ENCODE measurements around the gene SPPL2A. TPM values are rescaled to one million over a fixed set of nuclear protein-coding genes. Genes with fewer than 3 reads are reported as not detected.

SPPL2A gene
- total RNA-seq, 1 donor from 2014 or later = 55.0 TPM

DNA sequence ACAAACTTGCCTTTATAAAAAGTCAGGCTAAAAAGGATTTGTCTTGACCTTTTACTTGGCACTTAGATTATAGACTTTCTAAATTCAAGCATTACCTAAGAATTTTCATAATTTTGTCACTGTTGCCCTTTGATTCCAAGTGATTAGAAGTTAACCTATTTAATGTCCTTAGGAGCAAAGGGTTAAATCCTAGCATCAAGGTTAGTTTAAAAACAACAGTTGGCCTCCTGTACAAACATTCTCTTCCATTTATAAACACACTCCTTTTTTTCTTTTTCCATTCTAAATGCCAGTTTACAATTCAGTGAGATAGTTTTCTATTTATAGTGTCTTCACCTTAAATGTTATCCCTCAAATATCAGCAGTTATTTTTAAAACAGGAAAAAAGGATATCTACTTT, 18.4 kb upstream of the SPPL2A start:
- no peaks in the 10 kb centered on the region for H3K36me3 Mint-ChIP-seq (ENCODE audit: low read depth)

DNA sequence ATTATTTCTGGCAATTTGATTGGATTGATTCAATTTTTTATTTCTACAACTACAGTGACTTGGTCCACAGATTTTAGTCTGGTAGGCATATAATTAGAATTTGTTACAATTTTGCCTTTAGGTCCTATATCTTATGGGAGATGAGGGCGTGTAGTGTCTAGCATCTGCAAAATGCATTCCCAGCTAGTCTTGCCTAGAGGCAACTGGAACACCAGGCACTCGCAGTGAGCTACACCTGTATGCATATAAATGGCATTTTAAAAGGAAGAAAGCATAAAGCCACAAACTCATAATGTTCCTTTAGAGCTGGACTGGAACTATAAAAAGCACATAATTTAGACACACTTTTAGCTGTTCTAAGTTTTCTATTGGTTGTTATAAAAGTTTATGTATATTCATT, 17.9 kb upstream of the SPPL2A start:
- TF ChIP-seq, protein P1, sequence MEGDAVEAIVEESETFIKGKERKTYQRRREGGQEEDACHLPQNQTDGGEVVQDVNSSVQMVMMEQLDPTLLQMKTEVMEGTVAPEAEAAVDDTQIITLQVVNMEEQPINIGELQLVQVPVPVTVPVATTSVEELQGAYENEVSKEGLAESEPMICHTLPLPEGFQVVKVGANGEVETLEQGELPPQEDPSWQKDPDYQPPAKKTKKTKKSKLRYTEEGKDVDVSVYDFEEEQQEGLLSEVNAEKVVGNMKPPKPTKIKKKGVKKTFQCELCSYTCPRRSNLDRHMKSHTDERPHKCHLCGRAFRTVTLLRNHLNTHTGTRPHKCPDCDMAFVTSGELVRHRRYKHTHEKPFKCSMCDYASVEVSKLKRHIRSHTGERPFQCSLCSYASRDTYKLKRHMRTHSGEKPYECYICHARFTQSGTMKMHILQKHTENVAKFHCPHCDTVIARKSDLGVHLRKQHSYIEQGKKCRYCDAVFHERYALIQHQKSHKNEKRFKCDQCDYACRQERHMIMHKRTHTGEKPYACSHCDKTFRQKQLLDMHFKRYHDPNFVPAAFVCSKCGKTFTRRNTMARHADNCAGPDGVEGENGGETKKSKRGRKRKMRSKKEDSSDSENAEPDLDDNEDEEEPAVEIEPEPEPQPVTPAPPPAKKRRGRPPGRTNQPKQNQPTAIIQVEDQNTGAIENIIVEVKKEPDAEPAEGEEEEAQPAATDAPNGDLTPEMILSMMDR (conservative IDR thresholded peaks at IDR 0.05) = no peak
- no peak overlapping the region for H3K4me3 Mint-ChIP-seq
- no peak overlapping the region for H3K27ac Mint-ChIP-seq (ENCODE audit: unreplicated experiment)

More for the DNA sequence above, 18.4 kb upstream of the SPPL2A start:
- no peak for DNase-seq (ENCODE audit: low read depth, low spot score)
- TF ChIP-seq, protein P1 (conservative IDR thresholded peaks at IDR 0.05) = no peak
- H3K4me3 Mint-ChIP-seq = no peak overlapping the region
- H3K9me3 Mint-ChIP-seq = no peaks in the 10 kb centered on the region
- H3K27me3 Mint-ChIP-seq (ENCODE audit: low read depth) = peaks cover 17% of the 10 kb centered on the region
- no peak overlapping the region for H3K27ac Mint-ChIP-seq (ENCODE audit: unreplicated experiment)
- no peaks in the 10 kb centered on the region for H3K4me1 Mint-ChIP-seq

DNA sequence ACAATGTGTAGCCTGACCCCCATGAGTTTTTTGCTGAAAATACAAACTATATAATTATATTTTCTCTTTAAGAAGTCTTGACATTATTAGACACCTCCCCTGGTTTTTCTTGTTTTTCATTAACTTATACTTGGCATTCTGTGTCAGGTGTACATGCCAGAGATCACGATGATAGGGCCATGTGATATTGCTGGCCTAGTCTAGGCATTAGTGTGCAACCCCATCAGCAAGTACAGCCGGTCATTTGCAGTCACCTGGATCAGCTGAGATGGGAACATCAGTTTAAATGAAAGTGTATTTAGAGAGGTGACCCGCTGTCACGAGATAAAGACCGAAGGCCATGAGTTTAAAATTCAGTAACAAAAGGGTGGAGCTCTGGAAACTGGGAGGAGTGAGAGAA, 12.6 kb upstream of the SPPL2A start:
- Mint-ChIP-seq H3K27ac (ENCODE audit: unreplicated experiment) (no peak overlapping the region), H3K9me3 (peaks cover 4% of the 10 kb centered on the region), H3K36me3 (ENCODE audit: low read depth) (no peaks in the 10 kb centered on the region), H3K27me3 (ENCODE audit: low read depth) (peaks cover 7% of the 10 kb centered on the region), H3K4me3 (no peak overlapping the region), H3K4me1 (no peaks in the 10 kb centered on the region)
- DNase-seq (ENCODE audit: low read depth, low spot score) = no peak
- TF ChIP-seq, protein P1 (conservative IDR thresholded peaks at IDR 0.05) = no peak

More for the DNA sequence above, 17.9 kb upstream of the SPPL2A start:
- H3K9me3 Mint-ChIP-seq = no peaks in the 10 kb centered on the region
- H3K36me3 Mint-ChIP-seq (ENCODE audit: low read depth) = no peaks in the 10 kb centered on the region
- no peak for DNase-seq (ENCODE audit: low read depth, low spot score)
- peaks cover 17% of the 10 kb centered on the region for H3K27me3 Mint-ChIP-seq (ENCODE audit: low read depth)
- no peaks in the 10 kb centered on the region for H3K4me1 Mint-ChIP-seq

DNA sequence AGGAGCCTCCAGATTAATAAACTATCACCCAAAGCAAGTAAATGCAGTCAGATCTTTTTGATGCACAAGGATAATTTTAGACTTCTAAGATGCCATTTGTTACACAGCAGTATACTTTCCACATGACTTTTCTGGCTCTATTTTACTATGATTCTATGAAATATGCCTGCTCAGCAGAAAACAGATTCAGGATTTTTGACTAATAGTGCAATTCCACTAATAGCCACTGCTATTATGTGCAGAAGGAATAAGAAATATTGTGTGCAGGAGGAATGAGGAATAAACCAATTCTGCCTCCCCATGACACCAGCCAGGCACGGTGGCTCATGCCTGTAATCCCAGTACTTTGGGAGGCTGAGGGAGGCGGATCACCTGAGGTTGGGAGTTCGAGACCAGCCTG, 11.5 kb upstream of the SPPL2A start:
- H3K27ac Mint-ChIP-seq (ENCODE audit: unreplicated experiment) = no peak overlapping the region
- DNase-seq (ENCODE audit: low read depth, low spot score) = no peak
- no peaks in the 10 kb centered on the region for H3K4me1 Mint-ChIP-seq
- H3K9me3 Mint-ChIP-seq = peaks cover 4% of the 10 kb centered on the region
- no peak overlapping the region for H3K4me3 Mint-ChIP-seq
- H3K27me3 Mint-ChIP-seq (ENCODE audit: low read depth) = peaks cover 3% of the 10 kb centered on the region
- TF ChIP-seq, protein P1 (conservative IDR thresholded peaks at IDR 0.05) = peak; percentile 38
- H3K36me3 Mint-ChIP-seq (ENCODE audit: low read depth) = no peaks in the 10 kb centered on the region

DNA sequence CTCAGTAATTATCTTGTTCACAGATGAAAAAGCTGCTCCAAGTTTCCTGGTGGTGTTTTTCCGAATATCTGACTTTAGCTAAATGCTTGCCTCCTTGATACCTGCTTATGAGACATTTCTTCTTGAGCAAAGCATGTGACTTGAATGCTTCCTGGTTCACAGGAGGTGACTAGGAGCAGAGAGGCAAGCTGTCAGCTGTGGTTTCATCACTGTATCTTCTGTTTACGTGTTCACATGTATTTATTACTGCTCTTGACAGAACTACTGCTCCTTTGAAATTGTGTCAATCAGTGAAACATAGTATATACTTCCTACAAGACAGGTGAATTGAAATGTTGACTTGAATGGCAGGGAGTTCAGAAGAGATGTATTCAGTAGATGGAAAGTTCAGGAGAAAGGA, 8.9 kb upstream of the SPPL2A start:
- TF ChIP-seq, protein P1 (conservative IDR thresholded peaks at IDR 0.05) = no peak
- H3K4me3 Mint-ChIP-seq = no peak overlapping the region
- DNase-seq (ENCODE audit: low read depth, low spot score) = no peak
- H3K4me1 Mint-ChIP-seq = no peaks in the 10 kb centered on the region
- H3K27ac Mint-ChIP-seq (ENCODE audit: unreplicated experiment) = no peak overlapping the region
- peaks cover 4% of the 10 kb centered on the region for H3K9me3 Mint-ChIP-seq
- no peaks in the 10 kb centered on the region for H3K36me3 Mint-ChIP-seq (ENCODE audit: low read depth)
- H3K27me3 Mint-ChIP-seq (ENCODE audit: low read depth) = peaks cover 3% of the 10 kb centered on the region

DNA sequence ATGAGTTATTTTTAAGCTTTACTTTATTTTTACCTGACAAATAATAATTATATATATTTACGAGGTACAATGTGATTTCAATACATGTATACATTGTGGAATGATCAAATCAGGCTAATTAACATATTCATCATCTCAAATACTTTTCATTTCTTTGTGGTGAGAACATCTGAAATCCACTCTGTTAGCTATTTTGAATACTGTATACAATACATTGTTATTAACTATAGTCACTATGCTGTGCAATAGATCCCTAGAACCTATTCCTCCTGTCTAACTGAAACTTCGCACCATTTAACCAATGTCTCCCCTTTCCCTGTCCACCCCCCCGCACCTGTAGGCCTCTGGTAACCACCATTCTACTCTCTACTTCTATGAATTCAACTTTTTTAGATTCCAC, 7.9 kb upstream of the SPPL2A start:
- H3K4me1 Mint-ChIP-seq = no peaks in the 10 kb centered on the region
- peaks cover 4% of the 10 kb centered on the region for H3K9me3 Mint-ChIP-seq
- H3K27ac Mint-ChIP-seq (ENCODE audit: unreplicated experiment) = no peak overlapping the region
- TF ChIP-seq, protein P1 (conservative IDR thresholded peaks at IDR 0.05) = no peak
- no peaks in the 10 kb centered on the region for H3K36me3 Mint-ChIP-seq (ENCODE audit: low read depth)
- H3K4me3 Mint-ChIP-seq = no peak overlapping the region
- peaks cover 7% of the 10 kb centered on the region for H3K27me3 Mint-ChIP-seq (ENCODE audit: low read depth)
- DNase-seq (ENCODE audit: low read depth, low spot score) = no peak
